IPS DF 19.7 (cell line): ENCODE results near the gene KIAA1210.
"Not testable (repeated sequence)": the region's sequence is repeated elsewhere in the genome, so short reads cannot be mapped to it uniquely, and the experiment has no call there.

Source experiments
- DNase-seq: peaks from one replicate; pipeline ENCODE4 v3.0.0-alpha.2; 2013; ENCODE audit warnings: low read depth, low spot score

The KIAA1210 gene

DNA sequence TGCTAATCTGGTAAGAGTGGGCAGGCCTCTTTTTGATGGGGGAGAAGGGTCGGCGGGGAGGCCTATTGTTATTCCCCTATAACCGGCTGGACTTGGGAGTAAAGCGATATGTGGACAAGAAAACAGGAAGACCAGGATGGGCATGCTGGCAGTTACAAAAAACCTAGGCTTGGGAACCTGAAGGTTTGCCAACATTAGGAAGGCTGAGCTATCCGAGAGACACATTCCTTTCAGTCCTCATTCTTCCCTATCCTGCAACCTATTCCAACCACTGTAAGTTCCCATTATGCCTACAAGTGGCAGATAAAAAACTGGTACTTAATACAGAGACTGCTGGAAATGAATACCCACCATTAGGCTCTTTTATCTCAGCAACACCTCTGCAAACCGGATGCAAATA, 87.2 kb downstream of the KIAA1210 start:
- DNase-seq = no peak

DNA sequence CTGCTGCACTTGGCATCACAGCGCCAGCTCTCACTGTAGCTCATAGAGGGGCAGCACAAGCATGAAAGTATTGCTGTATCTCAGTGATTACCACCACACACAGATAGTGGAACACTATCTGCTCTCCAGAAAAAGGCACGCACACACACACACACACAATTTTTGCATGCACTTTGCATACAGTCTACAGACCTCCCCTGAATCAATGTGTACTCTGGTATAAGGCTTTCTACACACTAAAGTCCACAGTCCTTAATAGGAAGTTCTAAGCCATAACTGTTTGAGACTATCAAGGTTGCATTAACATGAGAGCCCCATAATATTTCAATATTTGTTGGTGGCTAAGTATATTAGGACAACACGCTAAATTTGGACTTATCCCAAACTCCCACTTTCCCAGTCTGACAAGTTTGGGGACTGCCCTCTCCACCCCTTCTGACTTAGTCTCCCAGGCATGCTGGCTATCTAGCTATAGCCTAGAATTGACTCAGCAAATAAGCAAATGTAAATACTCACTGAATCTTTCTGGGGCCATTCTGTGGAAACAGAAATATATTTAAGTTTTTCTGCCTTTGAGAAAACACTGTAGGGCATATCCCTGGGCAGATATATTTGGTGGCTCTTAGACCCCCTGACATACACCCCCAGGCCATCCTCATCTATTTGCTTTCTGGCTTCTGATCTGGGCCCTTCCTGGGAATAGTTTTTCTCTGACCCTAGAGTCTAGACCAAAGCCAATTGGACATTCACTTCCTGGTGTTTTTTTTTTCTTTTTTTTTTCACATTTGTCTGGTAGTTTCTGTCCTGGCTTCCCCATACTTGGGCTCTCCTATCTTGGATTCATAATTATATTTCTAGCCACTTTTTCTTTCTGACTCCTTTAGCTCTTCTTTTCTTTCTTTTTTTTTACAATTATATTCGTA, 91.2 kb downstream of the KIAA1210 start:
- DNase-seq = no peak

GRCh38 chrX:119030990-119031389, 96.6 kb downstream of the KIAA1210 start:
- no peak for DNase-seq

DNA sequence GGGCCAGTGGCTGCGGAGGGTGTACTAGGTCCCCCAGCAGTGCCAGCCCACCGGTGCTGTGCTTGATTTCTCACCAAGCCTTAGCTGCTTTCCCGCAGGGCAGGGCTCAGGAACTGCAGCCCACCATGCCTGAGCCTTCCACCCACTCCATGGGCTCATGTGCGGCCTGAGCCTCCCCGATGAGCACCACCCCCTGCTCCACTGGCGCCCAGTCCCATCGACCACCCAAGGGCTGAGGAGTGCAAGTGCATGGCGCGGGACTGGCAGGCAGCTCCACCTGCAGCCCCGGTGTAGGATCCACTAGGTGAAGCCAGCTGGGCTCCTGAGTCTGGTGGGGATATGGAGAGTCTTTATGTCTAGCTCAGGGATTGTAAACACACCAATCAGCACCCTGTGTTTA, 98.0 kb downstream of the KIAA1210 start:
- not testable (repeated sequence) for DNase-seq

DNA sequence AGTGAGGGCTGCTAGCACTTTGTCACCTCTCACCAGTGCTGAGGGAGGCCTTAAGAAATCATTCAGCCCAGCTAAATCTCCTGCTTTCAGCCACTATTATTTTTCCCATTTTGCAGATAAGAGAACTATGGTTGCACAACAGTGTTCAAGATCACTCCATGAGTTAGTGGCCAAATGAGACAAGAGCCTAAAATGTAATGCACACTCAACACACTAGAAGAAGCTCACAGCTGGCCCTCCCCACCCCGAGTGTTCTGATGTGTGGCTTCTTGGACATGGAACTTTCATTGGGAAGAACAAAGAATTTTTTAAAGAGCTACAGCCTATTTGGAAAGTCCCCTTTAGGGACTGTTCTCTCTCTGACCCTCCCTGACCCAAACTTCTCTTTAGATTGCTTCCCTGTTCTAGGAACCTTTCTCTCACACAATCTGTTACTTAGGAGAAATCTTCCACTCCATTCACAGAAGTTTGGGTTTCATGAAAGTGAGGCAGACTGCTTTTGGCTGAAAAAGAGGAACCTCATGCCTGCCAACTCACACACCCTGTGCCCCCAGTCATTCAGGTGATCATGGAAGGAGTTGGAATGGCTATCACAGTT, 98.8 kb downstream of the KIAA1210 start:
- DNase-seq = no peak
